KOPT-K1 (cell line): ENCODE results near the gene S1PR1.
"Not testable (repeated sequence)": the region's sequence is repeated elsewhere in the genome, so short reads cannot be mapped to it uniquely, and the experiment has no call there.

Experiments
- H3K27ac ChIP-seq: fragments of 200-600 bp; sonication (generic); 2 replicates; pipeline ENCODE4 v1.5.1; 2016; ENCODE audit warnings: antibody characterized with exemption, mild to moderate bottlenecking, low read depth, low read length; ENCODE audit not compliant: poor library complexity, severe bottlenecking
- H3K36me3 ChIP-seq: fragments of 200-600 bp; sonication (generic); 2 replicates; pipeline ENCODE4 v1.5.1; 2017; ENCODE audit warnings: antibody characterized with exemption, mild to moderate bottlenecking, low read length, moderate library complexity; ENCODE audit not compliant: insufficient read depth
- H3K9me3 ChIP-seq: fragments of 200-600 bp; sonication (generic); 2 replicates; pipeline ENCODE4 v1.5.1; 2017; ENCODE audit warnings: antibody characterized with exemption, low read length, mild to moderate bottlenecking; ENCODE audit not compliant: insufficient read depth, poor library complexity, severe bottlenecking

Gene S1PR1

DNA sequence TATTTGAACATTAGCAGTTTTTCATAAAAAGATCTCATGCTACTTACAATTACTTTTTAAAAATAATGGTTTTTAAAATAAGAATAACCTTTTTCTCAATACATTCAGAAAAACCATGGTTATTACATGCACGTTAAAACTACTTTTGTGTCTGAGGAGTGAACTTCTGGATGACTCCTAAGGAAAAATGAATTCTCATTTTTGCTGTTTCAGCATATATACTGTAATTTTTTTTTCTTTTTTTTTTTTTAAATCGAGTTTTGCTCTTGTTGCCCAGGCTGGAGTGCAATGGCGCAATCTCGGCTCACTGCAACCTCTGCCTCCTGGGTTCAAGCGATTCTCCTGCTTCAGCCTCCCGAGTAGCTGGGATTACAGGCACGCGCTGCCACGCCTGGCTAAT is 29.5 kb upstream of the S1PR1 start:
- H3K9me3 ChIP-seq, H3K27ac ChIP-seq, H3K36me3 ChIP-seq: not testable (repeated sequence)

DNA sequence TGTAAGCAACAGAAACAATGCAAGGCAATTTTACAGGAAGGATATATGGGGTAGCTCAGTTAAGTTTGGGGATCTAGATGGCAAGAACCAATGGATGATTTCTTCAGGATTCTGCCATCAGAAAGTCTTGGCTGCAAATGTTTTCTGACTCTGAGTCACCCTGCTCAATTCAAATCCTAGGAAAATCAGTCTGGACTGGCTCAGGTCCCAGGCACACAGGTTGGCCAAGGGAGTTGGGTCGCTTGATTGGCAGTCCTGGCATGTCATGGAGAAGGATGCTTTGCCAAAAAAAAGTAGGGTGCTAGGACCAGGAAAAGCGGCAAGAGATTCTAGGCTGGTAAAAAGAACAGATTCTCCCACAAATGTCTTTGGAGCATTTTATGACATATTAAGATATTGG is 28.9 kb upstream of the S1PR1 start:
- H3K9me3 ChIP-seq: no peaks in the 10 kb centered on the region
- H3K36me3 ChIP-seq: no peaks in the 10 kb centered on the region
- no peak overlapping the region for H3K27ac ChIP-seq

DNA sequence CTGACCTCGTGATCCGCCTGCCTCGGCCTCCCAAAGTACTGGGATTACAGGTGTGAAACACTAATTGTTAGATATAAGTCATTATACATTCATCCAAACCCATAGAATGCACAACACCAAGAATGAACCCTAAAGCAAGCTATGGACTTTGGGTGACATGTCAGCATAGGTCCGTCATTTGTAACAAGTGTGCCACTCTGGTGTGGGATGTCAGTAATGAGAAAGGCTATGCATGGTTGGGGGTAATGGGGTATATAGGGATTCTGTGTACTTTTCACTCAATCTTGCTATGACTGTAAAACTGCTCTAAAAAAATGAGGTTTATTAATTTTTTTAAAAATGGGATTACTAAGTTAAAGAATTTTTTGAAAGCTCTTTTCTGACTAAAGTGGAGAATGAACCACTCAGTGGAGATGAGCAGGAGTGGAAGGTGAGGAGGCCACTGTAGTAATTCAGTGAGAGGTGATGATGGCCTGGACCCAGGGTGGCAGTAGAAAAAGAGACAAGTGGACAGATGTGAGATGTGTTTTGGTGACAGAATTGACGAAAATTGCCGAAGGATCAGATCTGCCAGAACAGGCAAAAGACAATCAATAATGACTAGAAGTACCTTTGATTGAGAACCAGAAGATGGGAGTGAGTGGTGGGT is 21.3 kb upstream of the S1PR1 start:
- Histone ChIP-seq H3K9me3 (no peaks in the 10 kb centered on the region), H3K36me3 (no peaks in the 10 kb centered on the region), H3K27ac (no peak overlapping the region)

DNA sequence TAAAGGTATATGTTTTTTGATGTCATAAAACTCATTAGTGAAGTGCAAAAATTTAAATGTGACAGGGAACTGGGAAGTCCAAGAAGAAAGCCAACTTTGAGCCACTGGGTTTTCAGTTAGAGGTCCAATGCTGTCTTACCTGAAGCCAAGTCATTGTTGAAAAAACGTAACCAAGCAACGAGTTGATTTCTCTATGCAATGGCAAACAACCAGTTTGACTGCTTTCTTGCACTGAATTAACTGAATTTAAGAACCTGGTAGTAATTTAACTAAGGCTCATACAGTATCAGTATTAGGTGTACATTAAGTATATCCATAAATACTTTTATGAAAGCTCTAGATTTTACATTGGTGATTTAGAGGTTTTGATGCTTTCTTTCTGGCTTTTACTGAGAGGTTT is 20.2 kb upstream of the S1PR1 start:
- Histone ChIP-seq H3K36me3 (no peaks in the 10 kb centered on the region), H3K9me3 (no peaks in the 10 kb centered on the region)

DNA sequence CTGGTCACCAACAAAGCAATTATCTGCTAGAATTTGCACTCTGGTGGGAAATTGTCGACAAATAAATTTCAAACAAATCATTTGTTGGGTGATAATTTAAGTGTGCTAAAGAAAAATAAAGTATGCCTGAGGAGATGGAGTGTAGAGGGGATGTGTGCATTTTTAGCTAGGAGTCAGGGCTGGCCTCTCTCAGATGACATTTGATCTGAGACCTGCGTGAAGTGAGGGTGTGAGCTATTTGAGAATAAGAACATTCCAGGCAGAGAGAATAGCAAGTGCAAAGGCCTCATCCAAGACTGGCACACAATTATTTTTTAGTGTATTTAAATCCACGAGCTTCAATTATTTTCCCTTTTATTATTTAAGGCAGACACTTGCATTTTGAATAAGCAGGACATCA is 19.7 kb upstream of the S1PR1 start:
- H3K9me3 ChIP-seq: no peaks in the 10 kb centered on the region
- no peak overlapping the region for H3K27ac ChIP-seq

More for the DNA sequence above, 20.2 kb upstream of the S1PR1 start:
- no peak overlapping the region for H3K27ac ChIP-seq

DNA sequence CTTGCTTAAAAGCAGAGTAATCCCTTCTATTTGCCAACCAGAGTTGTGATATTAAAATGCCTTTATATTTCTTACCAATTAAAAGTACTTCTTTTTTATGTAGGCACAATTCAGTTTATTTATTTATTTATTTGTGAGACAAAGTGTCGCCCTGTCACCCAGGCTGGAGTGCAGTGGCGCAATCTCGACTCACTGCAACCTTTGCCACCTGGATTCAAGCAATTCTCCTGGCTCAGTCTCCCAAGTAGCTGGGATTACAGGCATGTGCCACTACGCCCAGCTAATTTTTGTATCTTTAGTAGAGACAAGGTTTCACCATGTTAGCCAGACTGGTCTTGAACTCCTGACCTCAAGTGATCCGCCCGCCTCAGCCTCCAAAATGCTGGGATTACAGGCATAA is 17.9 kb upstream of the S1PR1 start:
- not testable (repeated sequence) for H3K9me3 ChIP-seq, H3K36me3 ChIP-seq

More for the DNA sequence above, 19.7 kb upstream of the S1PR1 start:
- H3K36me3 ChIP-seq: no peaks in the 10 kb centered on the region

DNA sequence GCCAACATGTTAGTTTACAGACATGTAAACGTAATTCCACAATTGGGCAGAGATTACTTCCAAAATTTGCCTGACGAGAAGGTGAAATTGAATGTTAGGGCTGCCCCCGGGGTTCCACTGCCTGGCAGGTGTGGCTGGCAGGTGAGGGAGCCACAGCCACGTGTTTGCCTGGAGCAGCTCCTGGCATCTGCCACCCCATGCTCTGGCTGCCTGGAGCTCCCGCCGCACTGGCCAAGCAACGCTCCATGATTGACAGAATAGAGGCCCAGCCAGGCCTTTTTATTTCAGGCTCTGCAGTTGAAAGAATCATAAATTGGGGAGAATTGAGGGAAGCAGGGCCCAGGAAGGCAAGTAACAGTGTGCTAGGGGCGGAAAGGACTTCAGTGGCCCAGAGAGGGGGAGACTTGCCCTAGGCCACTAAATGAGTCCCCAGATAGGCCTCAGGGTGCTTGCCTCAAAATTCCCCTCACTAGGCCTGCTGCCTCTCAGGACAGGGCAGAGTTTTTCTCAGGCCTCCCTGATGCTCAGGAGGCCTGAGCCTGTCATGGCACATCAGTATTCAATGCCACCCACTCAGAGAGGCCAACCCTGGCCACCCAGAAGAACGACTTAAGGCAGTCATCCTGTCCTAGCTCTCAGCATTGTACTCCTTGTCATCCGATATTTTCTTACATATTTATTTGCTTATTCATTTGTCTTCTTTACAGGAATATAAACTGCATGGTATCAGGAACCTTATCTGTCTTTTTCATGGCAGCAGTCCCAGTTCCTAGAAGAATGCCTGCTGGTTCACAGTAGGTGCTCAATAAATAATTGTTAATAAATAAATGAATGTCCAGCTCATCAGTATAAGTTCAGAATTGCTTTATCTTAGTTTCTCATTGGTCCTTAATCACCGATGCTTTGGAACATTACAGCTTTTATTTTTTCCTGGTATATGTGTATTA is 16.6 kb upstream of the S1PR1 start:
- Histone ChIP-seq H3K27ac (no peak overlapping the region), H3K9me3 (no peaks in the 10 kb centered on the region), H3K36me3 (no peaks in the 10 kb centered on the region)

More for the DNA sequence above, 17.9 kb upstream of the S1PR1 start:
- H3K27ac ChIP-seq: not testable (repeated sequence)

DNA sequence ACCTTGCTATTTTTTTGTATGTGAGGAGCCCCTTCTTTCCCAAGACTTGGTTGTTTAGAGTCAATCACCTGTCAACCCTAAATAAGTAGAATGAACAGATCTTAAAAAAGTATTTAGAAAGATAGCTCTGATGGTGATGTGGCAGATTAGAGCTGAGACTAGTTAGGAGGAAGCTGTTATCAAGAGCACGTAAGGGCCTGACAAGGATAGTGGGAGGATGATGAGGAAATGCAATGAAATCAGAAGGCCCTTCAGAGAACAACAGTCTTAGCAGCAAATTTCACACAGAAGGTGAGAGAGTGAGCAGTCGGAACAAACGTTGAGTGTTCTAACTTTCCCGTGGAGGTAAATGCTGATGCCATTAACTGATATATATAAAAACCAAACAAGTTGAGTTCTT is 15.9 kb upstream of the S1PR1 start:
- H3K9me3 ChIP-seq: no peaks in the 10 kb centered on the region
- no peaks in the 10 kb centered on the region for H3K36me3 ChIP-seq
- H3K27ac ChIP-seq: no peak overlapping the region

DNA sequence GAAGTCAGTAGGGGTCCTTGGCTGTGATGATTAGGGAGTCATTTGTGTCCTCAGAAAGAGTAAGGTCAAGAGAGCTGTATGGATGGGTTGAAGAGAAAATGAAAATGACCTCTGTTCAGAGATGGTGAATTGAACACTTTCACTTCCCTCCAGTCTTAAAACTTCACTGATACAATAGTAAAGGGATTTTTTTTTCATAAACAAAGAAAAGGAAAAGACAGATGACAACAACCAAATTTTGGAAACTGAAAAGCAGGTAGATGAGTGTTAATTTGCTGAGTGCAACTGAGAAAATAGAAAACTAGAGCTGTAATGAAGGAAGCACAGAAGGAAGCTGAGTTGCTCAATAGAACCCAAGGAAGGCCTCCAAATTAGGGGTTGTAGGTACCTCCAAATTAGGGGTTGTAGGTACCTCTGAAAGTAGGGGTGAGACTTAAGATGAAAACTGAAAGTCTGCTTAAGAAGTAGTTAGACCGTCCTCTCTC is 14.8 kb upstream of the S1PR1 start:
- no peaks in the 10 kb centered on the region for H3K36me3 ChIP-seq
- no peak overlapping the region for H3K27ac ChIP-seq
- H3K9me3 ChIP-seq: no peaks in the 10 kb centered on the region

DNA sequence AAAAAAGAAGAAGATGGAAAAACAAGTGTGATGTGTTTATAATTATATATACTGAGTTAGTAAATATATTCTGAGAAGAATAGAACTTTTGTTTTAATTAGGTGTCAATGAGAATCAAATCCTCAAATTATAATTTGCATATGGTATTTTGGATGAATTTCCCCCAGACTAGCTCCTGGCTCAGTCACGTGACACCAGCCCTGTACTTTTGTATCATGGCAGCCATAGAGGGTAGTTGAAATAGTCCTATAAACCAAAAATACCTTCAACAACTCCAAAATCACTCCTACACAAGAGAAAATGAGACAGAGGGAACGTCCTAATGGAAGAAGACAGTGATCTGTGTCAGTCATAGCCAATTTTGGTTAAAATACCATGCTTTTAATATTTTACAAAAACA is 9.0 kb upstream of the S1PR1 start:
- no peak overlapping the region for H3K27ac ChIP-seq
- no peaks in the 10 kb centered on the region for H3K9me3 ChIP-seq
- H3K36me3 ChIP-seq: no peaks in the 10 kb centered on the region

DNA sequence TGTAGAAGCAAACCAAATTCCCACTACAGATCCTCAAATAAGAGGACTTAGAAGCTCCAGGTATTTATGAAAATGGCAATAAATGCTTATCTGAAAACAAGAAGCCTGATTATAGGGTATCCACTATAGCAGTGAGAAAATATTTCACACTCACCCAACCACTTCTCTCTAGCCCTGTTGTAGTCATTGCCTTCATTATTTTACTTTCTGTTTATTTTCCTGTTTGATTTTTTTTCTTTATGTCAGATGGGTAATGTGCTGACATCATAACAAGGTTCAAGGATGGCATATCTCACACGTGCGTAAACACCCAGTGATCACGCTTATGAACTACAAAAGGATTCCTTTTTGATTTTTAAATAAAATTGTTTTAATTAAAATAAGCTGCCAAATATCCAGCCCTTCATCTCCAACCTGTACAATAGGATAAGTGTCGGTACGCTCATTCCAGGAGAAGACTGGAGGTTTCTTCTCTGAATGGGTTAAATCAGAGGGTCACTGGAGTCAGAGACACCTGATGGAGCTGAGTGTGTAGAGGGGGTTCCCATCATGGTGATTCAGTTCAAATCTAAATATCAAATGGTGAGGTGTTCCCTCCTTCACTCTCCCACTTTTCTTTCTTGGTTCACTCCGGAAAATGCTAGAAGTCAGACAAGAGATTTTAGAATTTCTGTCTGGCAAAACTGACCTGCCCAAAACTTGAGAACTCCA is 8.2 kb upstream of the S1PR1 start:
- Histone ChIP-seq H3K36me3 (no peaks in the 10 kb centered on the region), H3K27ac (no peak overlapping the region), H3K9me3 (no peaks in the 10 kb centered on the region)

DNA sequence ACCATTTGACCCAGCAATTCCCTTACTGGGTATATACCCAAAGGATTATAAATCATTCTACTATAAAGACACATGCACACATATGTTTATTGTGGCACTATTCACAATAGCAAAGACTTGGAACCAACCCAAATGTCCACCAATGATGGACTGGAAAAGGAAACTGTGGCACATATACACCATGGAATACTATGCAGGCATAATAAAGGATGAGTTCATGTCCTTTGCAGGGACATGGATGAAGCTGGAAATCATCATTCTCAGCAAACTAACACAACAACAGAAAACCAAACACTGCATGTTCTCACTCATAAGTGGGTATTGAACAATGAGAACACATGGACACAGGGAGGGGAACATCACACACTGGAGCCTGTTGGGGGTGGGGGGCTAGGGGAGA is 4.6 kb upstream of the S1PR1 start:
- not testable (repeated sequence) for H3K36me3 ChIP-seq, H3K9me3 ChIP-seq, H3K27ac ChIP-seq

DNA sequence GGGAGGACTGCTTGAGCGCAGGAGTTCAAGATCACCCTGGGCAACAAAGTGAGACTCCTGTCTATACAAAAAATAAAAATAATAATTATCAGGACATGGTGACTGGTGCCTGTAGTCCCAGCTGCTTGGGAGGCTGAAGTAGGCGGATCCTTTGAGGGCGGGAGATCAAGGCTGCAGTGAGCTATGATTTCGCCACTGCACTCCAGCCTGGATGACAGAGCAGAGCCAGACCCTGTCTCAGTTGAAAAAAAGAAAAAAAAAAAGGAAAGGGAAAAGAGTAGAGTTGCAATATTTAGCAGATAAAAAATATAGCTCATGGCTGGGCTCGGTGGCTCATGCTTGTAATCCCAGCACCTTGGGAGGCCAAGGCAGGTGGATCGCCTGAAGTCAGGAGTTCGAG is 3.3 kb upstream of the S1PR1 start:
- H3K36me3 ChIP-seq: no peaks in the 10 kb centered on the region
- H3K27ac ChIP-seq: no peak overlapping the region
- no peaks in the 10 kb centered on the region for H3K9me3 ChIP-seq

DNA sequence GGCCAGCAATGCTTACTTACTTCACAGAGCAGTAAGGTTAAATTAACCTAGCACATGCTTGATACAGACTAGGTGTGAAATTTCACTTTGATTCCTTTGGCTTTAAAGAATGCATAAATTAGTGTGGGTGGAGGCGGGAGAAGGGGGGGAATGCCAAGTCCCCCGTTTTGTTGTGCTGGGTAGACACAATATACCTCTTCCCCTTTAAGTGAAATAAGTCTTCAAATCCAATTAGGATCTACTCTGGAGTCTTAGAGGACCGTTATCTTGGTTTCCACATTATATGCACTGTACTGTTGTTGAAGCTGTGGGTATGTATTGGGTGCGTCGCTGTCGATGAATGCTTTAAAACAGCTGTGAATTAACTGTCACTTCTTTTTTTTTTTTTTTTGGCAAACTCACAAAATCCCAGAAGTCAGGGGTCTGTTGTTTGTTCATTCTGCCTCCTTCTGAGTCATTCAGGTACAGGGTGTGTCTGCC is 1.6 kb upstream of the S1PR1 start:
- H3K27ac ChIP-seq: peak overlapping the region; percentile 89

More for the DNA sequence above, 1.6 kb upstream of the S1PR1 start:
- H3K9me3 ChIP-seq: no peaks in the 10 kb centered on the region
- H3K36me3 ChIP-seq: peaks cover 15% of the 10 kb centered on the region
